Panc1 (cell line): ENCODE data around the gene AKAP6. TPM values are rescaled to one million over a fixed set of nuclear protein-coding genes. Genes with fewer than 3 reads are reported as not detected.

ENCODE experiments used
- ATAC-seq: fragments of 200-7000 bp; cut with Tn5 transposase; 2 replicates; pipeline ENCODE4 v1.9.1; 2020; ENCODE audit warnings: mild to moderate bottlenecking, moderate library complexity
- BruUV-seq: library from RNA; stranded (reverse); fragments of 400-500 nt; replicated peaks from 2 replicates; lab custom pipeline; 2021; lab: Mats Ljungman, UMichigan
- CTCF ChIA-PET: fragments of 300-600 bp; sonication (Branson Sonifier 250); formaldehyde crosslinking; loops from one replicate; lab custom pipeline; 2022; ENCODE audit warnings: antibody characterized with exemption; lab: Charles Lee
- POLR2A ChIA-PET: fragments of 300-600 bp; sonication (Branson Sonifier 250); formaldehyde crosslinking; loops from one replicate; lab custom pipeline; 2022; ENCODE audit warnings: antibody characterized with exemption; lab: Charles Lee
- DNase-seq: peaks from one replicate; pipeline ENCODE4 v3.0.0-alpha.2; 2010; ENCODE audit warnings: low read depth, low spot score
- H3K27ac ChIP-seq: 2 replicates; pipeline ENCODE4 v1.5.1; 2011; ENCODE audit warnings: mild to moderate bottlenecking, low read length, inconsistent platforms
- H3K27me3 ChIP-seq: fragments of 200-500 bp; sonication (Bioruptor generic); 2 replicates; pipeline ENCODE4 v1.6.0; 2014; ENCODE audit warnings: low read length, inconsistent platforms; ENCODE audit not compliant: control insufficient read depth, insufficient read depth
- H3K36me3 ChIP-seq: fragments of 200-500 bp; sonication (Bioruptor generic); 2 replicates; pipeline ENCODE4 v1.5.1; 2014; ENCODE audit warnings: inconsistent platforms, mild to moderate bottlenecking, low read length, moderate library complexity; ENCODE audit not compliant: control insufficient read depth, insufficient read depth
- H3K4me1 ChIP-seq: 2 replicates; pipeline ENCODE4 v1.5.1; 2011; ENCODE audit warnings: inconsistent platforms, mild to moderate bottlenecking, low read length, moderate library complexity; ENCODE audit not compliant: control insufficient read depth, insufficient read depth
- H3K4me3 ChIP-seq, 2 experiments: 2 replicates each; pipeline ENCODE4 v1.5.1; 2011 to 2012; ENCODE audit warnings: low read depth in 2 of 2, low read length in 2 of 2, mild to moderate bottlenecking in 2 of 2, inconsistent platforms in 1 of 2, moderate library complexity in 1 of 2
- H3K9me3 ChIP-seq: fragments of 200-500 bp; sonication (Bioruptor generic); 2 replicates; pipeline ENCODE4 v1.5.1; 2014; ENCODE audit warnings: low read depth, mild to moderate bottlenecking, inconsistent platforms, low read length, moderate library complexity; ENCODE audit not compliant: control insufficient read depth, insufficient read depth
- POLR2AphosphoS5 ChIP-seq: IDR thresholded peaks from 2 replicates; pipeline ENCODE4 v1.6.1; 2012; ENCODE audit warnings: mild to moderate bottlenecking, low read depth, low read length, moderate library complexity
- SIN3A ChIP-seq: IDR thresholded peaks from 2 replicates; pipeline ENCODE4 v1.6.1; 2012; ENCODE audit warnings: low read depth, mild to moderate bottlenecking, low read length, moderate library complexity, borderline replicate concordance; ENCODE audit not compliant: insufficient read depth
- TCF7L2 ChIP-seq: IDR thresholded peaks from 2 replicates; pipeline ENCODE4 v1.6.1; 2011; ENCODE audit warnings: mild to moderate bottlenecking, low read depth, low read length, inconsistent platforms
- in situ Hi-C: cut with HindIII; loops from 2 replicates; pipeline ENCODE4 v1.10.0; 2016; ENCODE audit warnings: low sequenced_read_pairs, low pct_unique_long_range_greater_than_20kb
- intact Hi-C: fragments of 100-400 bp; cut with micrococcal nuclease; formaldehyde crosslinking; loops from one replicate; pipeline ENCODE4 v1.10.0; 2022; ENCODE audit not compliant: unreplicated experiment
- total RNA-seq: library from RNA; stranded (reverse); gene quantifications from one replicate; pipeline ENCODE4 v1.2.1, GENCODE V29; 2021; ENCODE audit not compliant: unreplicated experiment
- TF ChIP-seq, protein P1 (sequence below), 2 experiments: IDR thresholded peaks; 2 replicates each; pipeline ENCODE4 v1.6.1; 2011 to 2012; ENCODE audit warnings: low read depth in 2 of 2, control low read depth in 1 of 2, low read length in 1 of 2, mild to moderate bottlenecking in 1 of 2, moderate library complexity in 1 of 2; ENCODE audit not compliant: insufficient read depth in 1 of 2
- TF ChIP-seq, protein P2 (sequence below): fragments of 450-650 bp; IDR thresholded peaks from 2 replicates; pipeline ENCODE4 v1.5.1; 2017; ENCODE audit warnings: mild to moderate bottlenecking

AKAP6 gene
- total RNA-seq, 1 experiment from 2014 or later = 0.82 TPM

- Histone ChIP-seq H3K9me3 (no peaks in the 10 kb centered on the region), H3K4me1 (no peaks in the 10 kb centered on the region), H3K27me3 (no peaks in the 10 kb centered on the region), H3K36me3 (no peaks in the 10 kb centered on the region), H3K4me3 (no peak overlapping the region), H3K27ac (no peak overlapping the region)
- CTCF ChIA-PET = no interaction called here
- DNase-seq = no peak
- BruUV-seq = no TSS peak
- in situ Hi-C loops = no loop called here
- TF ChIP-seq, protein P1, sequence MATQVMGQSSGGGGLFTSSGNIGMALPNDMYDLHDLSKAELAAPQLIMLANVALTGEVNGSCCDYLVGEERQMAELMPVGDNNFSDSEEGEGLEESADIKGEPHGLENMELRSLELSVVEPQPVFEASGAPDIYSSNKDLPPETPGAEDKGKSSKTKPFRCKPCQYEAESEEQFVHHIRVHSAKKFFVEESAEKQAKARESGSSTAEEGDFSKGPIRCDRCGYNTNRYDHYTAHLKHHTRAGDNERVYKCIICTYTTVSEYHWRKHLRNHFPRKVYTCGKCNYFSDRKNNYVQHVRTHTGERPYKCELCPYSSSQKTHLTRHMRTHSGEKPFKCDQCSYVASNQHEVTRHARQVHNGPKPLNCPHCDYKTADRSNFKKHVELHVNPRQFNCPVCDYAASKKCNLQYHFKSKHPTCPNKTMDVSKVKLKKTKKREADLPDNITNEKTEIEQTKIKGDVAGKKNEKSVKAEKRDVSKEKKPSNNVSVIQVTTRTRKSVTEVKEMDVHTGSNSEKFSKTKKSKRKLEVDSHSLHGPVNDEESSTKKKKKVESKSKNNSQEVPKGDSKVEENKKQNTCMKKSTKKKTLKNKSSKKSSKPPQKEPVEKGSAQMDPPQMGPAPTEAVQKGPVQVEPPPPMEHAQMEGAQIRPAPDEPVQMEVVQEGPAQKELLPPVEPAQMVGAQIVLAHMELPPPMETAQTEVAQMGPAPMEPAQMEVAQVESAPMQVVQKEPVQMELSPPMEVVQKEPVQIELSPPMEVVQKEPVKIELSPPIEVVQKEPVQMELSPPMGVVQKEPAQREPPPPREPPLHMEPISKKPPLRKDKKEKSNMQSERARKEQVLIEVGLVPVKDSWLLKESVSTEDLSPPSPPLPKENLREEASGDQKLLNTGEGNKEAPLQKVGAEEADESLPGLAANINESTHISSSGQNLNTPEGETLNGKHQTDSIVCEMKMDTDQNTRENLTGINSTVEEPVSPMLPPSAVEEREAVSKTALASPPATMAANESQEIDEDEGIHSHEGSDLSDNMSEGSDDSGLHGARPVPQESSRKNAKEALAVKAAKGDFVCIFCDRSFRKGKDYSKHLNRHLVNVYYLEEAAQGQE (IDR thresholded peaks at IDR 0.05; ENCODE audit: insufficient read depth in 1 of 2, low read depth in 2 of 2, low read length in 1 of 2) = no peak
- no peak for TF ChIP-seq TCF7L2
- no peak for TF ChIP-seq SIN3A
- TF ChIP-seq, protein P2, sequence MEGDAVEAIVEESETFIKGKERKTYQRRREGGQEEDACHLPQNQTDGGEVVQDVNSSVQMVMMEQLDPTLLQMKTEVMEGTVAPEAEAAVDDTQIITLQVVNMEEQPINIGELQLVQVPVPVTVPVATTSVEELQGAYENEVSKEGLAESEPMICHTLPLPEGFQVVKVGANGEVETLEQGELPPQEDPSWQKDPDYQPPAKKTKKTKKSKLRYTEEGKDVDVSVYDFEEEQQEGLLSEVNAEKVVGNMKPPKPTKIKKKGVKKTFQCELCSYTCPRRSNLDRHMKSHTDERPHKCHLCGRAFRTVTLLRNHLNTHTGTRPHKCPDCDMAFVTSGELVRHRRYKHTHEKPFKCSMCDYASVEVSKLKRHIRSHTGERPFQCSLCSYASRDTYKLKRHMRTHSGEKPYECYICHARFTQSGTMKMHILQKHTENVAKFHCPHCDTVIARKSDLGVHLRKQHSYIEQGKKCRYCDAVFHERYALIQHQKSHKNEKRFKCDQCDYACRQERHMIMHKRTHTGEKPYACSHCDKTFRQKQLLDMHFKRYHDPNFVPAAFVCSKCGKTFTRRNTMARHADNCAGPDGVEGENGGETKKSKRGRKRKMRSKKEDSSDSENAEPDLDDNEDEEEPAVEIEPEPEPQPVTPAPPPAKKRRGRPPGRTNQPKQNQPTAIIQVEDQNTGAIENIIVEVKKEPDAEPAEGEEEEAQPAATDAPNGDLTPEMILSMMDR = no peak
- intact Hi-C loops = no loop called here
- no peak for ATAC-seq
- POLR2A ChIA-PET = no interaction called here
Observed at GRCh38 chr14:32738206-32738871, 409.2 kb downstream of the AKAP6 start.

GRCh38 chr14:32744811-32745445 is 415.8 kb downstream of the AKAP6 start:
- Histone ChIP-seq H3K36me3 (no peaks in the 10 kb centered on the region), H3K27ac (no peak overlapping the region), H3K9me3 (no peaks in the 10 kb centered on the region), H3K27me3 (no peaks in the 10 kb centered on the region), H3K4me1 (no peaks in the 10 kb centered on the region), H3K4me3 (no peak overlapping the region)
- ATAC-seq (no peak), DNase-seq (no peak)
- TF ChIP-seq, protein P2 = no peak
- TF ChIP-seq TCF7L2 (no peak), SIN3A (no peak), POLR2AphosphoS5 (no peak)
- TF ChIP-seq, protein P1 (IDR thresholded peaks at IDR 0.05; ENCODE audit: insufficient read depth in 1 of 2, low read depth in 2 of 2, low read length in 1 of 2) = no peak
- ChIA-PET POLR2A (no interaction called here), CTCF (no interaction called here)
- BruUV-seq = no TSS peak
- in situ Hi-C loops (no loop called here), intact Hi-C loops (no loop called here)
